A549 (cell line): ENCODE results near the gene BCL11B. TPM values are rescaled to one million over a fixed set of nuclear protein-coding genes. Genes with fewer than 3 reads are reported as not detected.
A peak's percentile ranks its signal among the peaks of the same experiment; 100 is the strongest.

Experiments
- ATAC-seq, 2 experiments: fragments of 200-7000 bp in 1 of 2; fragments of >200 bp in 1 of 2; cut with Nextera tagmentation in 1 of 2; cut with Tn5 transposase in 1 of 2; 3 replicates each; pipeline versions ENCODE4 v1.8.0 to v1.9.1; 2018 to 2020; ENCODE audit warnings: mild to moderate bottlenecking in 1 of 2, moderate library complexity in 1 of 2
- CTCF ChIA-PET: fragments of 300-600 bp; sonication (Branson Sonifier 250); formaldehyde crosslinking; extraction: SDS; loops from one replicate; lab custom pipeline; 2021; ENCODE audit warnings: antibody characterized with exemption, inconsistent platforms; lab: Yijun Ruan, JAX
- POLR2A ChIA-PET: fragments of 350-600 bp; formaldehyde crosslinking; extraction: SDS; loops from one replicate; lab custom pipeline; 2021; ENCODE audit warnings: antibody characterized with exemption, inconsistent platforms; lab: Yijun Ruan, JAX
- DNase-seq, 2 experiments: peaks; one replicate each; pipeline versions ENCODE4 v3.0.0 to v3.0.0-alpha.2; 2011 to 2016; ENCODE audit warnings: low read depth in 1 of 2, low spot score in 1 of 2
- FAIRE-seq: peaks from 2 replicates; lab custom pipeline; 2011; peaks lifted over from hg19 to GRCh38; lab: Jason Lieb, UNC
- H3K27ac ChIP-seq, 2 experiments: fragments of >200 bp; sonication (Bioruptor Twin); formaldehyde crosslinking; 3 replicates each; pipeline ENCODE4 v1.5.1; 2016 to 2017
- H3K4me1 ChIP-seq: fragments of >200 bp; sonication (Bioruptor Twin); formaldehyde crosslinking; 3 replicates; pipeline ENCODE4 v1.6.1; 2016
- H3K4me2 ChIP-seq: fragments of >200 bp; sonication (Bioruptor Twin); formaldehyde crosslinking; 3 replicates; pipeline ENCODE4 v1.6.1; 2016
- H3K4me3 ChIP-seq: fragments of >200 bp; sonication (Bioruptor Twin); formaldehyde crosslinking; 3 replicates; pipeline ENCODE4 v1.5.1; 2016
- H3K9me3 ChIP-seq: fragments of >200 bp; sonication (Bioruptor Twin); formaldehyde crosslinking; 3 replicates; pipeline ENCODE4 v1.6.1; 2016
- BCL3 ChIP-seq: fragments of >200 bp; sonication (Bioruptor Twin); formaldehyde crosslinking; IDR thresholded peaks from 3 replicates; pipeline ENCODE4 v1.6.1; 2016
- CBX2 ChIP-seq: fragments of 200-600 bp; sonication (generic); IDR thresholded peaks from 2 replicates; pipeline ENCODE4 v1.6.1; 2016; ENCODE audit warnings: low read depth, mild to moderate bottlenecking, borderline replicate concordance
- ESRRA ChIP-seq: fragments of 150-350 bp; IDR thresholded peaks from 2 replicates; pipeline ENCODE4 v1.6.1; 2014; ENCODE audit warnings: mild to moderate bottlenecking, low read length, borderline replicate concordance
- FOSL2 ChIP-seq, 2 experiments: fragments of 450-650 bp in 1 of 2; fragments of >200 bp in 1 of 2; sonication (Bioruptor Twin) in 1 of 2; formaldehyde crosslinking; IDR thresholded peaks; 2 replicates each; pipeline versions ENCODE4 v1.5.0 to v1.6.1; 2016 to 2020; ENCODE audit warnings: mild to moderate bottlenecking in 1 of 2, moderate library complexity in 1 of 2
- GATA3 ChIP-seq: IDR thresholded peaks from 2 replicates; pipeline ENCODE4 v1.6.1; 2012; ENCODE audit warnings: borderline replicate concordance
- HDAC2 ChIP-seq: fragments of 200-600 bp; sonication (generic); IDR thresholded peaks from 2 replicates; pipeline ENCODE4 v1.6.1; 2016
- HES2 ChIP-seq: fragments of >200 bp; sonication (Bioruptor Twin); formaldehyde crosslinking; IDR thresholded peaks from 2 replicates; pipeline ENCODE4 v1.6.1; 2016
- HOXB5 ChIP-seq: fragments of 250-450 bp; sonication (Bioruptor Pico); IDR thresholded peaks from 2 replicates; pipeline ENCODE4 v1.5.0; 2020; ENCODE audit warnings: mild to moderate bottlenecking, moderate library complexity
- JUNB ChIP-seq: fragments of >200 bp; sonication (Bioruptor Twin); formaldehyde crosslinking; IDR thresholded peaks from 2 replicates; pipeline ENCODE4 v1.6.1; 2016
- MAX ChIP-seq: IDR thresholded peaks from 2 replicates; pipeline ENCODE4 v1.6.1; 2012
- NFE2L2 ChIP-seq: fragments of 150-350 bp; conservative IDR thresholded peaks from 2 replicates; pipeline ENCODE4 v1.6.1; 2014; ENCODE audit warnings: low read length
- PHF8 ChIP-seq: fragments of 200-600 bp; sonication (generic); IDR thresholded peaks from 2 replicates; pipeline ENCODE4 v1.6.1; 2016; ENCODE audit warnings: low read depth, mild to moderate bottlenecking, antibody characterized with exemption, moderate library complexity, borderline replicate concordance
- POLR2A ChIP-seq: IDR thresholded peaks from 2 replicates; pipeline ENCODE4 v1.6.1; 2012; ENCODE audit warnings: mild to moderate bottlenecking, low read length
- REST ChIP-seq: fragments of 200-600 bp; sonication (generic); IDR thresholded peaks from 2 replicates; pipeline ENCODE4 v1.6.1; 2016; ENCODE audit warnings: antibody characterized with exemption, mild to moderate bottlenecking, moderate library complexity
- RNF2 ChIP-seq: fragments of 200-600 bp; sonication (generic); IDR thresholded peaks from 2 replicates; pipeline ENCODE4 v1.6.1; 2016; ENCODE audit warnings: low read depth, mild to moderate bottlenecking, antibody characterized with exemption, moderate library complexity, borderline replicate concordance
- SREBF2 ChIP-seq: fragments of 450-650 bp; IDR thresholded peaks from 2 replicates; pipeline ENCODE4 v1.6.1; 2014; ENCODE audit warnings: mild to moderate bottlenecking, moderate library complexity
- TP53 ChIP-seq: fragments of 250-450 bp; sonication (Bioruptor Pico); IDR thresholded peaks from 2 replicates; pipeline ENCODE4 v1.5.0; 2021; ENCODE audit warnings: mild to moderate bottlenecking, moderate library complexity
- WGBS: methylation state at CpG from one replicate; pipeline ENCODE4 v1.1.6; 2017; ENCODE audit errors: missing lambda C conversion rate; 5-methylcytosine and 5-hydroxymethylcytosine counted together
- polyA plus RNA-seq, 4 experiments: library from polyadenylated mRNA; depleted of rRNA in 3 of 4; stranded (reverse); fragments of >200 nt; fragmentation: RNase III in 1 of 4; extraction: RNeasy Plus Mini Kit Qiagen cat#74134 plus additional on column Dnase treatment in 1 of 4; gene quantifications; 2 replicates in 3 of 4; 3 replicates in 1 of 4; pipeline ENCODE4 v1.2.3, GENCODE V29; 2011 to 2017

Gene BCL11B
- polyA plus RNA-seq, 2 of the 4 experiments (the other 2 are of a cell fraction), result 0.43 to 0.49 TPM

GRCh38 chr14:99276482-99276881 lies 4.5 kb upstream of the BCL11B start:
- no peak for TF ChIP-seq FOSL2 (IDR thresholded peaks at IDR 0.05)
- TF ChIP-seq FOSL2 (CRISPR knock-in tag; IDR thresholded peaks at IDR 0.05), result no peak
- TF ChIP-seq SREBF2, result no peak
- TF ChIP-seq RNF2, result no peak
- no peak for TF ChIP-seq HOXB5 (CRISPR knock-in tag)
- no peak for TF ChIP-seq GATA3
- TF ChIP-seq CBX2, result no peak
- no peak for TF ChIP-seq PHF8
- TF ChIP-seq MAX, result no peak
- no peak for TF ChIP-seq JUNB
- no peak for TF ChIP-seq POLR2A
- TF ChIP-seq NFE2L2, result no peak
- TF ChIP-seq HDAC2, result no peak
- TF ChIP-seq, all 56 proteins: peak for 0
- CTCF ChIA-PET, result interaction anchor here (0.6 to 1.0 kb wide), 2 partner anchors 9 to 10 kb away, joined by 3 read pairs; no protein-coding TSS in a partner anchor
- Histone ChIP-seq H3K4me2 (no peak overlapping the region), H3K9me3 (no peaks in the 10 kb centered on the region), H3K4me3 (no peak overlapping the region), H3K27ac (no peak overlapping the region), H3K4me1 (peaks cover 23% of the 10 kb centered on the region)
- ATAC-seq (no peak), DNase-seq (no peak), FAIRE-seq (no peak)
- 58% methylated on average over 2 of the region's 2 CpGs for WGBS
- POLR2A ChIA-PET, result no interaction called here

- Histone ChIP-seq H3K4me2 (peak overlapping the region; percentile 97), H3K4me3 (peak overlapping the region; percentile 83), H3K9me3 (no peaks in the 10 kb centered on the region), H3K4me1 (peaks cover 23% of the 10 kb centered on the region), H3K27ac (peak overlapping the region; percentile 85 to 89)
- FAIRE-seq, result no peak
- no peak for TF ChIP-seq TP53 (CRISPR knock-in tag)
- no peak for TF ChIP-seq ESRRA
- TF ChIP-seq REST, result no peak
- no peak for TF ChIP-seq HES2
- no peak for TF ChIP-seq BCL3
- TF ChIP-seq NFE2L2, result no peak
- TF ChIP-seq JUNB, result no peak
- no peak for ATAC-seq
- no peak for DNase-seq
- ChIA-PET POLR2A (interaction anchor here (0.9 kb wide), 1 partner anchor 1297 kb away, joined by 8 read pairs; no protein-coding TSS in a partner anchor), CTCF (interaction anchor here (0.6 to 2.0 kb wide), 12 partner anchors 8 to 1628 kb away, joined by 3 to 13 read pairs (median 3); no protein-coding TSS in a partner anchor)
Observed at GRCh38 chr14:99275222-99275584, 3.2 kb upstream of the BCL11B start.
